Lung microvascular endothelial cell (primary cell): ENCODE measurements around the gene FAM171A2. TPM values are rescaled to one million over a fixed set of nuclear protein-coding genes. Genes with fewer than 3 reads are reported as not detected.

Experiments
- DNase-seq, 2 donors: peaks; one replicate each; pipeline versions ENCODE4 v3.0.0 to v3.0.0-alpha.2; 2010; ENCODE audit warnings: low read depth in 2 of 2
- total RNA-seq: library from RNA; depleted of rRNA; stranded (reverse); fragments of >200 nt; gene quantifications from 2 replicates; pipeline ENCODE4 v1.2.1, GENCODE V29; 2014

The FAM171A2 gene
- total RNA-seq, 1 donor from 2014 or later, result 8.1 TPM

DNA sequence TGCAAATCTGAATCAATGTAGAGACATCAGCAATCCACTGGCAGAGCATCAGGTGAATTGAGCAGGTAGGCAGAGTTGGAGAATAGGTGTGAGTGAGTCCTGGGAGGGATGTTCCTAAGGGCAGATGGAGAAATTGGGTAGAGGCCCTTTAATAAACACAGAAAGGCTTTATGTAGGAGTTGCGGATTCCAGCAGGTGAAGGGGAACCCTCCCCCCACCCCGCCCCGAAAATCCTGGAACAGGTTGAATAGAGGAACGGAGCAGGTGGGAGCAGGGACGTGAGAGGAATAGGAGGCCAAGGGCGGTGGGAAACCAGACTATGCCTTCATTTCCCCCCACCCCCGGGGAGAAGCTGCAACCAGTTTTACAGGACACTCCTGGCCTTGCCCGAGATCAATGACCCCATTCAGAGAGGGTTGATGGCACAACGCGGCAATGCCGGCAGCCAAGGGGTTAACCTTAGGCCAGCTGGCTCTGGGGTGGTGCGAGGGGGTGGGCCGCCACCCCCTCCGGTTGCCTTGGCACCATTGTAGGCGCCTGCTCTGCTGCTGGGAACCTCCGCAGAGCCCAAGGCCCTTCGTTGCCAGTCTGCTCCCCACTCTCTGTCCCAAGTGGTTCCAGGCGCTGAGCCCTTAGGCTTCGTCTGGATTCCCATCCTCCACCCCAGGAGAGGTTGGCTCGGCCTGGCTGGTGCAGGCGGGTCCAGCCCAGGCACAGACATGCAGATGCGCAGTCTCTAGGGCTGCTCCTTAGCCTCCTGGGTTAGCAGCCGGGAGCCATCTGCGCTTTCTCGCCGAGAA lies 56.1 kb downstream of the FAM171A2 start:
- DNase-seq, result no peak

DNA sequence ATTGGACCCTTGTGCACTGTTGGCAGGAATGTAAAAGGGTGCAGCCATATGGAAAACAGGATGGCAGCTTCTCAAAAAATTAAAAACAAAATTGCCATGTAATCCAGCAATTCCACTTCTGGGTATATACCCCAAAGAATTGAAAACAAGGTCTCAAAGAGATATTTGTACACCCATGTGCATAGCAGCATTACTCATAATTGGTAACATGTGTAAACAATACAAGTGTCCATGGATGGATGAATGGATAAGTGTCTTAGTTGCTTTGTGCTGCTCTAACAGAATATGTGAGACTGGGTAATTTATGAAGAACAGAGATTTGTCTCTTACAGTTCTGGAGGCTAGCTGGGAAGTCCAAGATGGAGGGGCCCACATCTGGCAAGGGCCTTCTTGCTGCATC lies 59.0 kb downstream of the FAM171A2 start:
- no peak for DNase-seq

Other genes with a start within 250 kb of the FAM171A2 start
- 28.2 and 32.9 TPM in 2 replicates for gene HDAC5, start 240.2 kb downstream of the FAM171A2 start, total RNA-seq
- 0.99 and 1.5 TPM in 2 replicates for gene HROB, start 221.9 kb downstream of the FAM171A2 start, total RNA-seq
- not detected in 2 replicates for gene ASB16, start 193.1 kb downstream of the FAM171A2 start, total RNA-seq
- 23.5 and 39.9 TPM in 2 replicates for gene TMUB2, start 176.9 kb downstream of the FAM171A2 start, total RNA-seq
- gene ATXN7L3, start 164.0 kb downstream of the FAM171A2 start, total RNA-seq, result 26.8 and 41.7 TPM in 2 replicates
- 28.3 and 40.5 TPM in 2 replicates for gene UBTF, start 144.2 kb downstream of the FAM171A2 start, total RNA-seq
- not detected in 2 replicates for gene SLC4A1, start 95.7 kb downstream of the FAM171A2 start, total RNA-seq
- gene RUNDC3A, start 55.3 kb downstream of the FAM171A2 start, total RNA-seq, result 0.22 TPM in 1 of 2 replicates, not detected in the other
- 47.5 and 72.6 TPM in 2 replicates for gene SLC25A39, start 39.0 kb downstream of the FAM171A2 start, total RNA-seq
- 419 and 473 TPM in 2 replicates for gene GRN, start 18.6 kb downstream of the FAM171A2 start, total RNA-seq
- 0.22 and 0.79 TPM in 2 replicates for gene ITGA2B, start 25.8 kb upstream of the FAM171A2 start, total RNA-seq
- 6.9 and 8.5 TPM in 2 replicates for gene GPATCH8, start 139.6 kb upstream of the FAM171A2 start, total RNA-seq
- gene FZD2, start 193.6 kb upstream of the FAM171A2 start, total RNA-seq, result under 0.01 and 0.22 TPM in 2 replicates